SKM-1 (cell line): Measurements from ENCODE around the gene GLI3.

Source experiments
- DNase-seq: peaks from one replicate; lab custom pipeline; 2025; ENCODE audit not compliant: unreplicated experiment; lab: John Stamatoyannopoulos, UW

The GLI3 gene

GRCh38 chr7:42011846-42012245 lies 225.2 kb downstream of the GLI3 start:
- no peak for DNase-seq

GRCh38 chr7:42010751-42011150 lies 226.3 kb downstream of the GLI3 start:
- DNase-seq, result no peak

GRCh38 chr7:42006801-42007513 lies 230.1 kb downstream of the GLI3 start:
- DNase-seq, result no peak

GRCh38 chr7:42002654-42003053 lies 234.4 kb downstream of the GLI3 start:
- DNase-seq, result no peak

GRCh38 chr7:41999736-42000283 lies 237.2 kb downstream of the GLI3 start:
- no peak for DNase-seq

- DNase-seq, result no peak
Observed at GRCh38 chr7:41998041-41998440, 239.0 kb downstream of the GLI3 start.

- DNase-seq, result no peak
Observed at GRCh38 chr7:41997151-41997550, 239.9 kb downstream of the GLI3 start.

- no peak for DNase-seq
Observed at GRCh38 chr7:41996381-41997035, 240.5 kb downstream of the GLI3 start.

GRCh38 chr7:41995632-41996271 lies 241.3 kb downstream of the GLI3 start:
- no peak for DNase-seq

GRCh38 chr7:41994746-41995110 lies 242.3 kb downstream of the GLI3 start:
- DNase-seq, result no peak

- DNase-seq, result no peak
Observed at GRCh38 chr7:41994036-41994745, 242.8 kb downstream of the GLI3 start.

GRCh38 chr7:41992881-41993867 lies 243.8 kb downstream of the GLI3 start:
- DNase-seq, result no peak

- no peak for DNase-seq
Observed at GRCh38 chr7:41984888-41985287, 252.1 kb downstream of the GLI3 start.

GRCh38 chr7:41981046-41982040 lies 255.7 kb downstream of the GLI3 start:
- DNase-seq, result no peak

- peak; percentile 37 for DNase-seq
Observed at GRCh38 chr7:41979834-41980307, 257.1 kb downstream of the GLI3 start.

- no peak for DNase-seq
Observed at GRCh38 chr7:41978858-41979257, 258.2 kb downstream of the GLI3 start.

- DNase-seq, result no peak
Observed at GRCh38 chr7:41977661-41978060, 259.3 kb downstream of the GLI3 start.

GRCh38 chr7:41977151-41977651 lies 259.8 kb downstream of the GLI3 start:
- DNase-seq, result peak; percentile 17

GRCh38 chr7:41976411-41976810 lies 260.6 kb downstream of the GLI3 start:
- DNase-seq, result no peak
